GM12892 (cell line): ENCODE results near the gene NIPSNAP2. TPM values are rescaled to one million over a fixed set of nuclear protein-coding genes. Genes with fewer than 3 reads are reported as not detected.
A peak's percentile ranks its signal among the peaks of the same experiment; 100 is the strongest.
"Not testable (repeated sequence)": the region's sequence is repeated elsewhere in the genome, so short reads cannot be mapped to it uniquely, and the experiment has no call there.

ENCODE experiments used
- DNase-seq: peaks from one replicate; pipeline ENCODE4 v3.0.0; 2011; ENCODE audit not compliant: insufficient read length
- FAIRE-seq: peaks from 2 replicates; lab custom pipeline; 2011; peaks lifted over from hg19 to GRCh38; lab: Jason Lieb, UNC
- POLR2A ChIP-seq: IDR thresholded peaks from 2 replicates; pipeline ENCODE4 v1.6.1; 2011; ENCODE audit warnings: low read depth, low read length, control low read depth
- POLR2AphosphoS5 ChIP-seq: IDR thresholded peaks from 2 replicates; pipeline ENCODE4 v1.6.1; 2011; ENCODE audit warnings: low read depth, low read length, control low read depth
- TAF1 ChIP-seq: IDR thresholded peaks from 2 replicates; pipeline ENCODE4 v1.6.1; 2011; ENCODE audit warnings: low read depth, mild to moderate bottlenecking, control low read depth, low read length, borderline replicate concordance
- polyA plus RNA-seq: library from polyadenylated mRNA; unstranded; fragments of >200 nt; gene quantifications from one replicate; pipeline ENCODE4 v1.2.1, GENCODE V29; 2012; ENCODE audit warnings: missing spikeins, inconsistent platforms; ENCODE audit not compliant: missing spikeins

The NIPSNAP2 gene
- polyA plus RNA-seq = 55.2 TPM

DNA sequence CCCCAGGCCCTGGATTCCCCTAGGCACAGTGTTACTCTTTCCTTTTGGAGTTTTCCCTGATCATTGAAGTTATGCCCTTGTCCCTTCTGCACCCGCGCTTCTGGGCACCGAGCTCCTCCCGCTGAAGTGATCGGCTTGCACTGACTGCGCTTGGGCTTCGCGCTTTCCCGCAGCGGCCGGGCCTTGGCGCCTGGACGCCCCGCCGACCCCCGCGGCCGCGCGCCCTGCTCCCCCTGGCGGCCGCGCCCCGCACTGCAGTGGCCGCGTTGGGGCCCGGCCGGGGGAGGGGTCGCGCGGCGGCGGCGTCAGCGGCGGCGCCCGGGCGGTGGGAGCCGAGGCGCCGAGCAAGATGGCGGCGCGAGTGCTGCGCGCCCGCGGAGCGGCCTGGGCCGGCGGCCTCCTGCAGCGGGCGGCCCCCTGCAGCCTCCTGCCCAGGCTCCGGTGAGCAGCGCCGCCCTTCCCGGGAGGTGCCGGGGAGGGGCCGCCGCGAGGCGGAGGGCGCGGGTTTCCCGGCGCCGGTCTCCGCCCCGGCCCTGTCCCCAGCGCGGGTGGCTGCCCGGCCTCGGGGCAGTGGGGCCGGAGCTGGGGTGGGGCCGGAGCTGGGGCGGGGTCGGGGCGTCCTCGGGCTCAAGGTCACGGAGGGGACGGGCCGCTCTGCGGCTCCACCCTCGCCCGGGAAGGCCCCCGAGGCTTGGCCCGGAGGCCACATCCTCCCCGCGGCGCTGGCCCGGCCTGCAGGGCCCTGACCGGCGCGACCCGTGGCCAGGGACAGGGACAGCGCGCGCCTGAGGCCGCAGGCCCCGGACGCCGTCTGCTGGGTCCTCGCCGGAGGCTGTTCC, at the start of gene NIPSNAP2:
NIPSNAP2 (plus strand) TSS at position 325 of the 839 bp plus-strand sequence; CDS start at position 350, 25 bp downstream.
- peak; percentile 71 for FAIRE-seq
- TF ChIP-seq TAF1 (peak; percentile 64; the same call in 1 of the 2 replicates), POLR2AphosphoS5 (no peak), POLR2A (peak; percentile 86)

DNA sequence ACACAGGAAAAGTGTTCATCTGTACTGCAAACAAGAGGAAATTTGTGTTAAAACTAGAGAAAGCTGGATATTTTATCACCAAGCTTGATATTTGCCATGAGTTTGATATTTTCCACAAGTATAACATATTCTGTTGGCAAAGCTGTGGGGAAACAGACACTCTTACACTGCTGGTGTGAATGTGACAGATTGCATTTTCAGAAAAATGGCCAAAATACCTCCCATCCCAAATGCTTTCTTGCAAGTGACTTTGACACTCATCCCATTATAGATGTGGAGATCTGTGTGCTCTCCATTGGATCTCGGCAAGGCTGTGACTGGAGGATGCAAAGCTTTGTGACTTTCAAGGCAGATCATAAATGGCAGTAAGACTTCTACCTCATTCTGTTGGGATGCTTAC, 46.6 kb upstream of the NIPSNAP2 start:
- FAIRE-seq (no peak), DNase-seq (no peak)
- no peak for TF ChIP-seq POLR2A
- no peak for TF ChIP-seq POLR2AphosphoS5
- TF ChIP-seq TAF1 = no peak

More for the DNA sequence above, at the start of gene NIPSNAP2:
- peak; percentile 72 for DNase-seq

DNA sequence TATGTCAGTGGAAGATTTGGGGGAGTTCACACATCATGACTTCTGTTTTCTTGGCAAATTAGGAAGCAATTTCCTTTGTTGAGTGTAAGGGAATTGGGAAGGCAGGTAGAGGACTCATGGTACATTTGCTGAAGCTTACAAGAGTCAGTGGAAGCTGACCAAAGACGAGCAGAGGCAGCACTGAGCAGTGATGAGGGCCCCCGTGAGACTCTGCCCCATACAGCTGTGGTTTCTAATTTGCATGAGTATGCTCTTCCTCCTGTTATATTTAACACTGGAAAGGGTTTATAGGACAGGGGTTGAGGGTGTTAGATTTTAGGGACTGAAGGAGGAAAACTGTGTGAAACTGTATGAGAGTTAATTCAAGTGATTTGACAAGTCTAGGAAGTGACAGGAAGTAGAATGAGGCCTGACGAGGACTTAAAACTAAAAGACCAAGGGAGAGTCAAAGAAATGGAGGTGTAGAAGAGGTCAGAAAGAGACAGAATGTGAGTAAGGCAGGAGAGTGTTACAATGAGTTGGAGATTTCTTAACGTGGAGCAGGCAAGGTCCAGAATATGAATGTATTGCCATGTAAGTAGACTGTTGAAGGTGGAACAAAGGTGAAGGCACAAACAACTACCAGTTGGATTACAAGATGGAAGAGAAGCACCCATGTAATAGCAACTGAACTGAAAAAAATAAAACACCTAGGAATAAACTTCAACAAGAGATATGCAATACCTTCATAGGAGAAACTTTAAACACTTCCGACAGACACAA, 36.2 kb upstream of the NIPSNAP2 start:
- TF ChIP-seq POLR2AphosphoS5 = no peak
- no peak for TF ChIP-seq POLR2A
- TF ChIP-seq TAF1 = no peak
- no peak for FAIRE-seq

DNA sequence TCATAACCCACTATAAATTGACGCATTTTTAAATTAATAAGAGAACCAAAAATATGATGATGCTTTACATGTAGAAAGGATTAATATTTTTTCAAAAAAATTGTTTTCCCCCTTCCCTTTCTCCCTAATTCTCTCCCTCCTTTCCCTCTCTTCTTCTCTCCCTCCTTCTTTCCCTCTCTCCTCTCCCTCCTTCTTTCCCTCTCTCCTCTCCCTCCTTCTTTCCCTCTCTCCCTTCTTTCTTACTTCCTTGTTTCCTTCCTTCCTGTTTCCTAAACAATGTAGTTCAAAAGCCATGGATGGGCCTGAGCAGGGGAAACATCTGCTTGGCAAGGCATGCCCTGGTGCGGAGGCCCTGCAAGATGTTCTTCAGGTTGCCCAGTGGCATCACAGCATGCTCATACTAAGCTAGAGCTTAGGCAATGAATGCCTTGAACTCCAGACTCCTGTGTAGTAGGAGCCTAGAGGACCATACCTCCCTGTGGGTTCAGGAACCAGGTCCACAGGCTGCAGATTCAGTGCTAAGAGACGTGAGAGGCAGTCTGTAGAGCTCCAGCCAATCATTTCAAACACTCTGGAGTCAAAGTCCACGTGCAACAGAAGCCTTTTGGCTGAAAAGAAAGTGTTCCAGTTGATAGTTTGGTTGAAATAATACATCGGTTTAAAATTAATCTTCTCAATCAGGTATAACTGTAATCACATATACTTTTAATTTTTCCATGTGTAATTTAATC, 32.8 kb upstream of the NIPSNAP2 start:
- DNase-seq (no peak), FAIRE-seq (no peak)
- TF ChIP-seq POLR2A = no peak
- TF ChIP-seq TAF1 = no peak
- TF ChIP-seq POLR2AphosphoS5 = no peak

More for the DNA sequence above, 36.2 kb upstream of the NIPSNAP2 start:
- DNase-seq = no peak

DNA sequence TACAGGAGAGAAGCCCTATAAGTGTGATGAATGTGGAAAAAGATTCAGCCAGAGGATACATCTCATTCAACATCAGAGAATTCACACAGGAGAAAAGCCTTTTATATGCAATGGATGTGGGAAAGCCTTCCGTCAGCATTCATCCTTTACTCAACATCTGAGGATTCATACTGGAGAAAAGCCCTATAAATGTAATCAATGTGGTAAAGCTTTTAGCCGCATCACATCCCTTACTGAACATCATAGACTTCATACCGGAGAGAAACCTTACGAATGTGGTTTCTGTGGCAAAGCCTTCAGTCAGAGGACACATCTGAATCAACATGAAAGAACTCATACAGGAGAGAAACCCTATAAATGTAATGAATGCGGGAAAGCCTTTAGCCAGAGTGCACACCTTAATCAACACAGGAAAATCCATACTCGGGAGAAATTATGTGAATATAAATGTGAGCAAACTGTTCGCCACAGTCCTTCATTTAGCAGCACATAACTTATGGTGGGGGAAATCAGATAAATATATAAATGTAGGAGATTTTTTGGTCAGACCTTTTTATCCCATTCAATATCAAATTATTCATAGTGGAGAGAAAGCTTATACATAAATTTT, 24.8 kb upstream of the NIPSNAP2 start:
- FAIRE-seq = no peak
- TF ChIP-seq POLR2A = no peak
- TF ChIP-seq TAF1 = no peak
- TF ChIP-seq POLR2AphosphoS5 = no peak

DNA sequence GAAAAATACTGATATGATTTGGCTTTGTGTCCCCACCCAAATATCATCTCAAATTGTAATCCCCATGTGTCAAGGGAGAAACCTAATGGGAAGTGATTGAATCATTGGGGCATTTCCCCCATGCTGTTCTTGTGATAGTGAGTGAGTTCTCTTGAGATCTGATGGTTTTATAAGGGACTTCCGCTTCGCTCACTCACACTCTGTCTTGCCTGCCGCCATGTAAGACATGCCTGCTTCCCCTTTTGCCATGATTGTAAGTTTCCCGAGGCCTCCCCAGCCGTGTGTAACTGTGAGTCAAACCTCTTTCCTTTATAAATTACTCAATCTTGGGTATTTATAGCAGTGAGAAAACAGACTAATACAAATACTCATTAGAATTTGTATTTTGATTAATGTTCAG, 17.8 kb upstream of the NIPSNAP2 start:
- TF ChIP-seq POLR2AphosphoS5 = no peak
- no peak for TF ChIP-seq POLR2A
- TF ChIP-seq TAF1 = no peak
- FAIRE-seq = no peak

More for the DNA sequence above, 24.8 kb upstream of the NIPSNAP2 start:
- no peak for DNase-seq

DNA sequence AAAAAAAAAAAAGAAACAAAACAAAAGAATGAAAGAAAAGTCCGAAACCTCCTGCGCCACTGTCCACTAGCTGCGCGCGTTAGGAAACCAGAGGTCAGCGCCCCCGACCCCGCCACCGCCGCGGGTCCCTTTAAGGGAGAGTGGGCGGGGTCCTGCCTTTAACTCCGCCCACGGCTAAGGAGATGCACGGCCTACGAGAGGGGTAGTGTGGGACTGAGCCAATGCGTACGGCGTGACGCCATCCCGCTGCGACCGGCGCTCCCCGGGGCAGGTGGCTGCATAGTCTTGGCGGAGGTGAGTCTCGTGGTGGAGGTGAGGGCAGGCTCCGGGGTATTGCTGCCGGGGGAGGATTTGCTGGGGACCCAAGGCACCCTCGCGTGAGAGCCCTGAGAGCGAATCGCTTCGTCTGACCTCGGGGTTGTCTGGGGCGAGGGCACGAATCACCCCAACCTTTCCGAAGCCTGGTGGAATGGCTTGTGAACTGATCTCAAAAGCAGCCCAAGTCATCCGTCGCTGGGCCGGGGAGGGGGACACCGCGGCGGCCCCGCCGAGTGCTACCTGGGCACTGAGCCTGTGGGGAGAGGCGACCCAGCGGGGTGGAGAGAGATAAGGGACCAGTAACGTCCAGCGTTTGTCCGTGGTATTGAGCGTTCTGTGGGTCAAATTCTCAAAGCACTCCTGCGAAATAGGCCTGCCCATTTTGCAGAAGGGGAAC, 12.6 kb upstream of the NIPSNAP2 start, which contains the start of gene MRPS17:
MRPS17 (plus strand) TSS at position 241 of the 715 bp plus-strand sequence. CDS start 1,319 bp downstream, outside the sequence.
- FAIRE-seq (peak; percentile 99), DNase-seq (peak; percentile 100)
- TF ChIP-seq POLR2AphosphoS5 = peak; percentile 95
- TF ChIP-seq TAF1 = peak; percentile 88
- TF ChIP-seq POLR2A = peak; percentile 96

More for the DNA sequence above, 17.8 kb upstream of the NIPSNAP2 start:
- DNase-seq = no peak

DNA sequence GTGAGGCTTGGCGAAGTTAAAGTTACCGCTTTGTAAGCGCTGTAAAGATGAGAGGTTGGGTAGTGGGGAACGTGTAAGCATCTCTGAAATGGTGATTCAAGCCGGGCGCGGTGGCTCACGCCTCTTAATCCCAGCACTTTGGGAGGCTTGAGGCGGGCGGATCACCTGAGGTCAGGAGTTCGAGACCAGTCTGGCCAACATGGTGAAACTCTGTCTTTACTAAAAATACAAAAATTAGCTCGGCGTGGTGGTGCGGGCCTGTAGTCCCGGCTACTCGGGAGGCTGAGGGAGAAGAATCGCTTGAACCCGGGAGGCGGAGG, 12.1 kb upstream of the NIPSNAP2 start:
- DNase-seq, FAIRE-seq: not testable (repeated sequence)

DNA sequence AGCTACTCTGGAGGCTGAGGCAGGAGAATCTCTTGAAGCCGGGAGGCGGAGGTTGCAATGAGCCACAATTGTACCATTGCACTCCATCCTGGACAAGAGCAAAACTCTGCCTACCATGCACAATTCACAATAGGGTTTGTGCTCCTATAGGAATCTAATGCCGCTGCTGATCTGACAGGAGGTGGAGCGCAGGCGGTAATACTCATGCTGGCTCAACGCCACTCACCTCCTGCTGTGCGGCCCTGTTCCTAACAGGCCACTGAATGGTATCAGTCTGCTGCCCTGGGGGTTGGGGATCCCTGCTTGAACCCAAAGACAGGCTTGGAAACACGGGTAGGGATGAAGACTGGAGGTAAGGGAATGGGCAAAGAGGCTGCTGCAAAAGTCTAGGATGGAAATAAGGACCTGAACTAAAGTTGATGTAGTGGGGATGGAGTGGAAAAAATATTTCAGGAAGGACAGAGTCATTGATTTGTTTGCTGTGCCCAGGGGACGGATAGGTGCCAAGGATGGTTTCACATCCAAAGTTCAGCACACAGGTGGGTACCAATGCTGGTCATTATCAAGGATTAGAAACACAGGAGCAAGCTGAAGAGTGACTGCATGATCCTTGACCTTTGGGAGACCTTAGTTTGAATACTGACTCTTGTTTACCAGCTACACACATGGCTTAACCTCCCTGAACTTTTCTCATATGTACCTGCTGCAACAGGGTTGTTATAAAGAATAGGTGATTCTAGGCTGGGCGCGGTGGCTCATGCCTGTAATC, 10.5 kb upstream of the NIPSNAP2 start:
- DNase-seq (no peak), FAIRE-seq (no peak)
- TF ChIP-seq POLR2A (no peak), POLR2AphosphoS5 (no peak), TAF1 (no peak)

DNA sequence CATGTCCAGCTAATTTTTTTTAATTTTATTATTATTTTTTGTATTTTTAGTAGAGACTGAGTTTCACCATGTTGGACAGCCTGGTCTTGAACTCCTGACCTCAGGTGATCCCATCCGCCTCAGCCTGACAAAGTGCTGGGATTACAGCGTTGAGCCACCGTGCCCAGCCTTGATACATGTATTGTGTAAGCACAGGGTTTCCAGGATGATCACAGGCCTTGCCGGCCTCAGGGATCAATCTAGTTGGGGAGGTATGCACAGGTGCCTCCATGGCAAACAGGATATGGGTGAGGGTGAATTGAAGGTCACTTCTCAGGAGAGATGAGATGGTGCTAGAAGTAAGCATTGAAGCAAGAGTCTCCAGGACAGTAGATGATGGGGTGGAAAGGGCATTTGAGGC, 7.2 kb upstream of the NIPSNAP2 start:
- DNase-seq = no peak
- TF ChIP-seq TAF1 (no peak), POLR2AphosphoS5 (no peak), POLR2A (no peak)
- no peak for FAIRE-seq

DNA sequence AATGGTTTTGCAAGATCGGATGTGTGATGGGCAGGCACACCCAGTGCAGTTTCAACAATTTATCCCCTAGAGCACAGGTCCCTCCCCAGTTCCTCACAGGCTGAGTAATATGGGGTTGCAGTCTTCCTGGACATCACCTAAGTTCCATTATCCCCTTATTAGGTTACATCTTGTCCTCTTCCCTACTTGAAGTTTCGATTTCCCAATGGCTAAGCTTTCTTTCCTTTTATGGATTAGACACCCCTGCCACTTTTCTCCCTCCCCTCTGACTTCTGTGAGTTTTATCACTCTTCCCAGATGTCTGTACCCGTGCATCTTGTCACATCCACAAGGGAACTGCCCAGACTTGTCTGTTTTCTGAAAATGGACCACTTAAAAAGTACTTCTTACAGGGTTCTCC, 2.4 kb upstream of the NIPSNAP2 start:
- FAIRE-seq = no peak
- TF ChIP-seq POLR2AphosphoS5 = no peak
- no peak for TF ChIP-seq TAF1
- no peak for TF ChIP-seq POLR2A
- no peak for DNase-seq
